Measurements from ENCODE around the gene PLEKHH2. TPM values are rescaled to one million over a fixed set of nuclear protein-coding genes. Genes with fewer than 3 reads are reported as not detected.
"Not testable (repeated sequence)": the region's sequence is repeated elsewhere in the genome, so short reads cannot be mapped to it uniquely, and the experiment has no call there.

PLEKHH2 gene
- total RNA-seq, 4 donors from 2014 or later: 44.6 to 78.7 (median 48.0) TPM

DNA sequence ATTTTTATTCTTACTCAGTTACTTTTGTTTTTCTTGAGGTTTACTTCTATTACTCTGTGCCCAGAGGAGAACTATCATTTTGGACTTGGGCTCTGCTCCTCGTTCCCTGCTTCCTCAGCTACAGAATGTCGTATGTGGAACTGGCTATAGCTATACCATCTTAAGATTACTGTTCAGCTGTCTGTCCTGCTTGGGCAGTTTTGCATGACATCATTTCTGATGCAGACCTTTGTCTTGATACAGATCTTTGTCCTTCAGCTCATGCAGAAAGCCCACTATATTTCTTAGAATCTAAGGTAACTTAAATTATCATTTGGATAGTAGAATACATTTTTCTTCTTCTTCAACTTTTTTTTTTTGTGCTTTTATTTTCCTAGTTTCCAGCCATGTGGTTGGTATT is 52.9 kb downstream of the PLEKHH2 start:
- TF ChIP-seq POLR2A (IDR thresholded peaks at IDR 0.05) (no peak), EP300 (IDR thresholded peaks at IDR 0.05) (no peak)
- TF ChIP-seq, protein P1, sequence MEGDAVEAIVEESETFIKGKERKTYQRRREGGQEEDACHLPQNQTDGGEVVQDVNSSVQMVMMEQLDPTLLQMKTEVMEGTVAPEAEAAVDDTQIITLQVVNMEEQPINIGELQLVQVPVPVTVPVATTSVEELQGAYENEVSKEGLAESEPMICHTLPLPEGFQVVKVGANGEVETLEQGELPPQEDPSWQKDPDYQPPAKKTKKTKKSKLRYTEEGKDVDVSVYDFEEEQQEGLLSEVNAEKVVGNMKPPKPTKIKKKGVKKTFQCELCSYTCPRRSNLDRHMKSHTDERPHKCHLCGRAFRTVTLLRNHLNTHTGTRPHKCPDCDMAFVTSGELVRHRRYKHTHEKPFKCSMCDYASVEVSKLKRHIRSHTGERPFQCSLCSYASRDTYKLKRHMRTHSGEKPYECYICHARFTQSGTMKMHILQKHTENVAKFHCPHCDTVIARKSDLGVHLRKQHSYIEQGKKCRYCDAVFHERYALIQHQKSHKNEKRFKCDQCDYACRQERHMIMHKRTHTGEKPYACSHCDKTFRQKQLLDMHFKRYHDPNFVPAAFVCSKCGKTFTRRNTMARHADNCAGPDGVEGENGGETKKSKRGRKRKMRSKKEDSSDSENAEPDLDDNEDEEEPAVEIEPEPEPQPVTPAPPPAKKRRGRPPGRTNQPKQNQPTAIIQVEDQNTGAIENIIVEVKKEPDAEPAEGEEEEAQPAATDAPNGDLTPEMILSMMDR (IDR thresholded peaks at IDR 0.05): no peak
- no peak for DNase-seq (ENCODE audit: low spot score in 2 of 2)
- WGBS, 2 donors: 64 to 77% methylated on average over 2 of the region's 2 CpGs
- Histone ChIP-seq H3K4me1 (no peaks in the 10 kb centered on the region), H3K4me3 (no peak overlapping the region), H3K27me3 (no peaks in the 10 kb centered on the region), H3K9me3 (no peaks in the 10 kb centered on the region), H3K27ac (no peak overlapping the region), H3K36me3 (no peaks in the 10 kb centered on the region)

GRCh38 chr2:43692428-43692994 is 55.5 kb downstream of the PLEKHH2 start:
- TF ChIP-seq POLR2A (IDR thresholded peaks at IDR 0.05) (no peak), EP300 (IDR thresholded peaks at IDR 0.05) (no peak)
- TF ChIP-seq, protein P1 (IDR thresholded peaks at IDR 0.05): no peak

DNA sequence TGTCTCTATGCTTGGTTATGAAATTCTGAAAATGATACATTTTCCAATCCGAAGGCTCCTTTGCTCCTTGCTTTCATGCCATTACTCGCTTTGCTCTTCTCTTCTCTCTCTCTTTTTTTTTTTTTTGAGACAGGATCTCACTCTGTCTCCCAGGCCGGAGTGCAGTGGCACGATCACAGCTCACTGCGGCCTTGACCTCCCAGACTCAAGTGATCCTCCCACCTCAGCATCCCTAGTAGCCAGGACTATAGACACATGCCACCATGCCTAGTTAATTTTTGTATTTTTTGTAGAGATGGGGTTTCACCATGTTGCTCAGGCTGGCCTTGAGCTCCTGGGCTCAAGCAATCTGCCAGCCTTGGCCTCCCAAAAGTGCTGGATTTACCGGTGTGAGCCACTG is 61.1 kb downstream of the PLEKHH2 start:
- H3K9me3 ChIP-seq; H3K4me1 ChIP-seq; H3K4me3 ChIP-seq; DNase-seq (ENCODE audit: low spot score in 2 of 2); H3K27ac ChIP-seq; H3K27me3 ChIP-seq; H3K36me3 ChIP-seq: not testable (repeated sequence)
- WGBS, 2 donors: 89 to 90% methylated on average over 6 of the region's 6 CpGs

More at GRCh38 chr2:43692428-43692994, 55.5 kb downstream of the PLEKHH2 start:
- Histone ChIP-seq H3K4me1 (no peaks in the 10 kb centered on the region), H3K4me3 (no peak overlapping the region), H3K36me3 (peaks cover 0 to 4% (median 0%) of the 10 kb centered on the region in 3 donors), H3K27ac (no peak overlapping the region), H3K27me3 (no peaks in the 10 kb centered on the region), H3K9me3 (no peaks in the 10 kb centered on the region)
- DNase-seq (ENCODE audit: low spot score in 2 of 2): no peak
- 88 to 92% methylated on average over 5 of the region's 5 CpGs for WGBS, 2 donors

GRCh38 chr2:43699761-43700160 is 62.7 kb downstream of the PLEKHH2 start:
- H3K9me3 ChIP-seq: no peaks in the 10 kb centered on the region
- peaks cover 0 to 7% (median 0%) of the 10 kb centered on the region in 4 donors for H3K4me1 ChIP-seq
- H3K27me3 ChIP-seq: no peaks in the 10 kb centered on the region
- WGBS, 2 donors: 55 to 68% methylated on average over 3 of the region's 3 CpGs
- TF ChIP-seq, protein P1 (IDR thresholded peaks at IDR 0.05): no peak
- no peak for TF ChIP-seq EP300 (IDR thresholded peaks at IDR 0.05)
- H3K4me3 ChIP-seq: no peak overlapping the region
- peaks cover 0 to 4% (median 0%) of the 10 kb centered on the region in 3 donors for H3K36me3 ChIP-seq
- H3K27ac ChIP-seq: peak overlapping the region in 1 of 4 donors; percentile 14
- DNase-seq (ENCODE audit: low spot score in 2 of 2): no peak

- peaks cover 0 to 7% (median 0%) of the 10 kb centered on the region in 4 donors for H3K4me1 ChIP-seq
- H3K9me3 ChIP-seq: no peaks in the 10 kb centered on the region
- no peak for DNase-seq (ENCODE audit: low spot score in 2 of 2)
- H3K27ac ChIP-seq: no peak overlapping the region
- H3K36me3 ChIP-seq: no peaks in the 10 kb centered on the region
- H3K27me3 ChIP-seq: no peaks in the 10 kb centered on the region
- TF ChIP-seq POLR2A (IDR thresholded peaks at IDR 0.05) (no peak), EP300 (IDR thresholded peaks at IDR 0.05) (no peak)
- TF ChIP-seq, protein P1 (IDR thresholded peaks at IDR 0.05): no peak
- no peak overlapping the region for H3K4me3 ChIP-seq
Observed at GRCh38 chr2:43701111-43701510, 64.1 kb downstream of the PLEKHH2 start.
